OCI-LY3 (cell line): ENCODE data around the gene HIVEP3.

Experiments
- H2AFZ ChIP-seq: fragments of 200-600, 300-600 bp; shearing (Covaris generic); 2 replicates; pipeline ENCODE4 v1.6.0; 2014; ENCODE audit warnings: antibody characterized with exemption, low read depth, low read length
- H3K27ac ChIP-seq: fragments of 200-600, 300-600 bp; sonication (generic); 2 replicates; pipeline ENCODE4 v1.5.1; 2014; ENCODE audit warnings: mild to moderate bottlenecking, low read length, moderate library complexity, mixed read lengths
- H3K27me3 ChIP-seq: fragments of 200-600, 300-600 bp; sonication (generic); 2 replicates; pipeline ENCODE4 v1.6.1; 2014; ENCODE audit warnings: low read depth, low read length, mixed read lengths
- H3K36me3 ChIP-seq: fragments of 200-600, 300-600 bp; sonication (generic); replicated peaks from 2 replicates; pipeline ENCODE3; 2014; ENCODE audit warnings: low read depth, low read length, mixed read lengths
- H3K4me1 ChIP-seq: fragments of 300-600, 200-600 bp; sonication (generic); 2 replicates; pipeline ENCODE4 v1.6.1; 2014; ENCODE audit warnings: low read length, mixed read lengths
- H3K4me2 ChIP-seq: fragments of 200-600, 300-600 bp; sonication (generic); 2 replicates; pipeline ENCODE4 v1.6.1; 2014; ENCODE audit warnings: low read length, mixed read lengths
- H3K4me3 ChIP-seq: fragments of 300-600, 200-600 bp; sonication (generic); 2 replicates; pipeline ENCODE4 v1.5.1; 2014; ENCODE audit warnings: antibody characterized with exemption, mild to moderate bottlenecking, low read length, moderate library complexity
- H3K79me2 ChIP-seq: fragments of 300-600, 200-600 bp; shearing (Covaris generic); 2 replicates; pipeline ENCODE4 v1.6.1; 2014; ENCODE audit warnings: mild to moderate bottlenecking, low read length, mixed read lengths
- H3K9ac ChIP-seq: fragments of 300-600, 200-600 bp; shearing (Covaris generic); 2 replicates; pipeline ENCODE4 v1.6.0; 2014; ENCODE audit warnings: mild to moderate bottlenecking, low read length, moderate library complexity
- H3K9me3 ChIP-seq: fragments of 200-600, 300-600 bp; shearing (Covaris generic); 2 replicates; pipeline ENCODE4 v1.6.1; 2014; ENCODE audit warnings: low read length, mixed read lengths; ENCODE audit not compliant: insufficient read depth
- H4K20me1 ChIP-seq: fragments of 200-600, 300-600 bp; sonication (generic); 2 replicates; pipeline ENCODE4 v1.6.1; 2016; ENCODE audit warnings: low read length, mixed read lengths; ENCODE audit not compliant: insufficient read depth
- CTCF ChIP-seq: fragments of 200-600, 300-600 bp; sonication (generic); IDR thresholded peaks from 2 replicates; pipeline ENCODE4 v1.5.1; 2014; ENCODE audit warnings: antibody characterized with exemption, low read length, low read depth
- EZH2phosphoT487 ChIP-seq: fragments of 200-600 bp; shearing (Covaris generic); IDR thresholded peaks from 2 replicates; pipeline ENCODE4 v1.6.1; 2018; ENCODE audit warnings: antibody characterized with exemption, mixed run types, low read depth

The HIVEP3 gene

GRCh38 chr1:41537251-41537650, 381.5 kb downstream of the HIVEP3 start:
- H3K4me2 ChIP-seq, result no peak overlapping the region
- no peak overlapping the region for H2AFZ ChIP-seq
- H3K4me3 ChIP-seq, result no peak overlapping the region
- no peak overlapping the region for H3K27ac ChIP-seq
- peaks cover 43% of the 10 kb centered on the region for H3K36me3 ChIP-seq
- no peak overlapping the region for H3K9ac ChIP-seq
- peaks cover 47% of the 10 kb centered on the region for H3K79me2 ChIP-seq
- TF ChIP-seq EZH2phosphoT487 (no peak), CTCF (no peak)
- peaks cover 53% of the 10 kb centered on the region for H4K20me1 ChIP-seq
- H3K9me3 ChIP-seq, result no peaks in the 10 kb centered on the region
- H3K27me3 ChIP-seq, result no peaks in the 10 kb centered on the region
- H3K4me1 ChIP-seq, result no peaks in the 10 kb centered on the region

- Histone ChIP-seq H3K4me1 (no peaks in the 10 kb centered on the region), H3K9ac (no peak overlapping the region), H3K79me2 (peaks cover 44% of the 10 kb centered on the region), H3K9me3 (no peaks in the 10 kb centered on the region), H3K27ac (no peak overlapping the region), H2AFZ (no peak overlapping the region), H3K27me3 (no peaks in the 10 kb centered on the region), H3K4me3 (no peak overlapping the region), H3K36me3 (peaks cover 35% of the 10 kb centered on the region), H3K4me2 (no peak overlapping the region), H4K20me1 (peaks cover 45% of the 10 kb centered on the region)
- no peak for TF ChIP-seq EZH2phosphoT487
- TF ChIP-seq CTCF, result no peak
Measured at GRCh38 chr1:41536361-41536802, 382.3 kb downstream of the HIVEP3 start.

GRCh38 chr1:41535716-41536115, 383.0 kb downstream of the HIVEP3 start:
- Histone ChIP-seq H3K4me1 (no peaks in the 10 kb centered on the region), H3K36me3 (peaks cover 31% of the 10 kb centered on the region), H3K27me3 (no peaks in the 10 kb centered on the region), H3K9ac (no peak overlapping the region), H3K4me3 (no peak overlapping the region), H4K20me1 (peaks cover 41% of the 10 kb centered on the region), H3K9me3 (no peaks in the 10 kb centered on the region), H3K79me2 (peaks cover 44% of the 10 kb centered on the region), H2AFZ (no peak overlapping the region), H3K4me2 (no peak overlapping the region), H3K27ac (no peak overlapping the region)
- TF ChIP-seq EZH2phosphoT487, result no peak
- TF ChIP-seq CTCF, result no peak

- no peak overlapping the region for H3K9ac ChIP-seq
- peaks cover 31% of the 10 kb centered on the region for H3K36me3 ChIP-seq
- H3K9me3 ChIP-seq, result no peaks in the 10 kb centered on the region
- H3K4me3 ChIP-seq, result no peak overlapping the region
- H4K20me1 ChIP-seq, result peaks cover 42% of the 10 kb centered on the region
- TF ChIP-seq EZH2phosphoT487 (no peak), CTCF (no peak)
- H3K4me1 ChIP-seq, result no peaks in the 10 kb centered on the region
- no peak overlapping the region for H3K27ac ChIP-seq
- no peaks in the 10 kb centered on the region for H3K27me3 ChIP-seq
- H3K79me2 ChIP-seq, result peaks cover 46% of the 10 kb centered on the region
- no peak overlapping the region for H2AFZ ChIP-seq
- H3K4me2 ChIP-seq, result no peak overlapping the region
Measured at GRCh38 chr1:41535276-41535675, 383.4 kb downstream of the HIVEP3 start.
